Measurements from ENCODE around the gene LRP1B.

DNA sequence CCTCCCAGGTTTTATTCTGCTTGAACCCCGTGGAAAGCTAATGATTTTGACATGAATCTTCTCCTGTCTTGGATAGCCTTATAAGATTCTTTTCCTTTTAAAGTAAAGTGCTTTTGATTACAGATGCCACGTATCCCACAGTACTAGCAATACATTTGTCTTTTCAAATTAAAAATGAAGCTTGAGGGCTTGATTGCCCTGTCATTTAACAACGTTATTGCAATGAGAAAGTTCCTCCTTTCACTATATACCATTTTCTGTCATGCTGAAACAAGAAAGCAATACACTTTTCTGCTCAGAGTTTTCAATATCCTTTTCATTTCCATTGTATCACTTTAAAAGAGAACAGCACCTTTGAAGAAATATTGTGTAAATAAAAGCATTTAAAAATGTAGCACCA lies 814.7 kb downstream of the LRP1B start:
- TF ChIP-seq TAF1 (IDR thresholded peaks at IDR 0.05; ENCODE audit: borderline replicate concordance, low read depth, low read length) (no peak), POLR2A (IDR thresholded peaks at IDR 0.05; ENCODE audit: low read depth, low read length) (no peak), POLR2AphosphoS5 (IDR thresholded peaks at IDR 0.05; ENCODE audit: low read depth, low read length) (no peak)
